ENCODE results near the gene GAB1.

The GAB1 gene

GRCh38 chr4:143294710-143295275 is 41.9 kb upstream of the GAB1 start:
- no peak for DNase-seq (ENCODE audit: low spot score)
- TF ChIP-seq CTCF (IDR thresholded peaks at IDR 0.05; ENCODE audit: extremely low read depth, missing control alignments) = no peak

GRCh38 chr4:143296397-143297067 is 40.1 kb upstream of the GAB1 start:
- DNase-seq (ENCODE audit: low spot score) = no peak
- TF ChIP-seq CTCF (IDR thresholded peaks at IDR 0.05; ENCODE audit: extremely low read depth, missing control alignments) = no peak

GRCh38 chr4:143300860-143301259 is 35.8 kb upstream of the GAB1 start:
- DNase-seq (ENCODE audit: low spot score) = no peak
- TF ChIP-seq CTCF (IDR thresholded peaks at IDR 0.05; ENCODE audit: extremely low read depth, missing control alignments) = no peak

- DNase-seq (ENCODE audit: low spot score) = no peak
Measured at GRCh38 chr4:143302536-143302935, 34.1 kb upstream of the GAB1 start.

GRCh38 chr4:143306788-143307187 is 29.9 kb upstream of the GAB1 start:
- TF ChIP-seq CTCF (IDR thresholded peaks at IDR 0.05; ENCODE audit: extremely low read depth, missing control alignments) = no peak

More at GRCh38 chr4:143302536-143302935, 34.1 kb upstream of the GAB1 start:
- no peak for TF ChIP-seq CTCF (IDR thresholded peaks at IDR 0.05; ENCODE audit: extremely low read depth, missing control alignments)

GRCh38 chr4:143307531-143307930 is 29.1 kb upstream of the GAB1 start:
- no peak for TF ChIP-seq CTCF (IDR thresholded peaks at IDR 0.05; ENCODE audit: extremely low read depth, missing control alignments)
- DNase-seq (ENCODE audit: low spot score) = no peak

More at GRCh38 chr4:143306788-143307187, 29.9 kb upstream of the GAB1 start:
- no peak for DNase-seq (ENCODE audit: low spot score)

GRCh38 chr4:143308377-143308776 is 28.3 kb upstream of the GAB1 start:
- no peak for TF ChIP-seq CTCF (IDR thresholded peaks at IDR 0.05; ENCODE audit: extremely low read depth, missing control alignments)
- DNase-seq (ENCODE audit: low spot score) = no peak
